ENCODE data around the gene SECISBP2.

SECISBP2 gene

GRCh38 chr9:89386206-89386605, 67.9 kb downstream of the SECISBP2 start:
- DNase-seq, result no peak

- no peak for DNase-seq
Measured at GRCh38 chr9:89386797-89387196, 68.5 kb downstream of the SECISBP2 start.

- no peak for DNase-seq
Measured at GRCh38 chr9:89387197-89387849, 69.0 kb downstream of the SECISBP2 start.

GRCh38 chr9:89388084-89388867, 70.0 kb downstream of the SECISBP2 start:
- no peak for DNase-seq

- DNase-seq, result no peak
Measured at GRCh38 chr9:89388868-89389177, 70.5 kb downstream of the SECISBP2 start.

GRCh38 chr9:89390068-89390555, 71.8 kb downstream of the SECISBP2 start:
- no peak for DNase-seq

- DNase-seq, result no peak
Measured at GRCh38 chr9:89390578-89391116, 72.3 kb downstream of the SECISBP2 start.

- DNase-seq, result no peak
Measured at GRCh38 chr9:89391585-89391984, 73.3 kb downstream of the SECISBP2 start.

- no peak for DNase-seq
Measured at GRCh38 chr9:89394412-89394811, 76.1 kb downstream of the SECISBP2 start.

- no peak for DNase-seq
Measured at GRCh38 chr9:89395931-89396710, 77.8 kb downstream of the SECISBP2 start.

GRCh38 chr9:89397471-89397870, 79.2 kb downstream of the SECISBP2 start:
- no peak for DNase-seq

- no peak for DNase-seq
Measured at GRCh38 chr9:89398621-89399020, 80.3 kb downstream of the SECISBP2 start.

GRCh38 chr9:89400403-89401116, 82.3 kb downstream of the SECISBP2 start:
- DNase-seq, result no peak

GRCh38 chr9:89402695-89403427, 84.6 kb downstream of the SECISBP2 start:
- no peak for DNase-seq

- DNase-seq, result no peak
Measured at GRCh38 chr9:89404074-89404473, 85.8 kb downstream of the SECISBP2 start.

- DNase-seq, result no peak
Measured at GRCh38 chr9:89405826-89406225, 87.5 kb downstream of the SECISBP2 start.

- no peak for DNase-seq
Measured at GRCh38 chr9:89407070-89407469, 88.8 kb downstream of the SECISBP2 start.

GRCh38 chr9:89408628-89409101, 90.4 kb downstream of the SECISBP2 start:
- peak; percentile 65 for DNase-seq

All from stimulated activated CD4-positive, alpha-beta T cell treated with anti-CD3 and anti-CD28 coated beads, Interleukin-4, amount 100 ng/mL, for 24 hours (primary cell).